CD14-positive monocyte (primary cell): ENCODE data around the gene SLC30A10. TPM values are rescaled to one million over a fixed set of nuclear protein-coding genes. Genes with fewer than 3 reads are reported as not detected.
"Not testable (repeated sequence)": the region's sequence is repeated elsewhere in the genome, so short reads cannot be mapped to it uniquely, and the experiment has no call there.

Experiments
- DNase-seq, 3 donors: peaks; one replicate each; pipeline ENCODE4 v3.0.0-alpha.2; 2011 to 2022
- H2AFZ ChIP-seq: 2 replicates; pipeline ENCODE4 v1.6.0; 2012; ENCODE audit warnings: mild to moderate bottlenecking, low read depth, low read length, inconsistent platforms; ENCODE audit not compliant: insufficient read depth, poor library complexity, severe bottlenecking
- H3K27ac ChIP-seq, 2 donors: 1 replicate in 1 of 2; 2 replicates in 1 of 2; pipeline ENCODE4 v1.5.1; 2012 to 2013; ENCODE audit warnings: low read length in 2 of 2, control low read depth in 1 of 2, inconsistent platforms in 1 of 2, low read depth in 1 of 2, mild to moderate bottlenecking in 1 of 2
- H3K27me3 ChIP-seq, 2 donors: one replicate each; pipeline versions ENCODE4 v1.6.0 to v1.6.1; 2011 to 2013; ENCODE audit warnings: low read length in 2 of 2; ENCODE audit not compliant: control insufficient read depth in 2 of 2, insufficient read depth in 2 of 2
- H3K36me3 ChIP-seq, 2 donors: replicated peaks in 1 of 2; 1 replicate in 1 of 2; 2 replicates in 1 of 2; pipeline versions ENCODE4 v1.5.1 to v1.6.1; 2012 to 2013; ENCODE audit warnings: low read length in 2 of 2, control low read depth in 1 of 2, inconsistent platforms in 1 of 2, mild to moderate bottlenecking in 1 of 2; ENCODE audit not compliant: insufficient read depth in 2 of 2, control insufficient read depth in 1 of 2
- H3K4me1 ChIP-seq, 2 donors: 1 replicate in 1 of 2; 2 replicates in 1 of 2; pipeline versions ENCODE4 v1.5.1 to v1.6.1; 2012 to 2013; ENCODE audit warnings: low read length in 2 of 2, control low read depth in 1 of 2, inconsistent platforms in 1 of 2, mild to moderate bottlenecking in 1 of 2, moderate library complexity in 1 of 2; ENCODE audit not compliant: insufficient read depth in 2 of 2, control insufficient read depth in 1 of 2
- H3K4me2 ChIP-seq: replicated peaks from 2 replicates; pipeline ENCODE3; 2012; ENCODE audit warnings: low read length, moderate library complexity, mild to moderate bottlenecking; ENCODE audit not compliant: poor library complexity, severe bottlenecking; ENCODE audit errors: extremely low read depth
- H3K4me3 ChIP-seq, 3 experiments: fragments of 200-600 bp in 1 of 3; sonication (generic) in 1 of 3; replicated peaks in 1 of 3; 1 replicate in 2 of 3; 2 replicates in 1 of 3; pipeline ENCODE4 v1.5.1; 2011 to 2013; ENCODE audit warnings: low read length in 3 of 3, mild to moderate bottlenecking in 3 of 3, control low read depth in 2 of 3, low read depth in 2 of 3, inconsistent platforms in 1 of 3, moderate library complexity in 1 of 3
- H3K79me2 ChIP-seq: 2 replicates; pipeline ENCODE4 v1.6.0; 2012; ENCODE audit warnings: mild to moderate bottlenecking, control low read depth, inconsistent platforms, low read length, moderate library complexity; ENCODE audit not compliant: insufficient read depth
- H3K9ac ChIP-seq: 2 replicates; pipeline ENCODE4 v1.6.0; 2017; ENCODE audit warnings: low read length, mild to moderate bottlenecking; ENCODE audit not compliant: insufficient read depth, poor library complexity, severe bottlenecking
- H3K9me3 ChIP-seq, 2 donors: replicated peaks in 1 of 2; 1 replicate in 1 of 2; 2 replicates in 1 of 2; pipeline versions ENCODE4 v1.5.1 to v1.6.1; 2012 to 2013; ENCODE audit warnings: low read length in 2 of 2, control low read depth in 1 of 2; ENCODE audit not compliant: control insufficient read depth in 1 of 2, insufficient read depth in 1 of 2
- H4K20me1 ChIP-seq: 2 replicates; pipeline ENCODE4 v1.6.0; 2012; ENCODE audit warnings: mild to moderate bottlenecking, low read length, control low read depth, moderate library complexity; ENCODE audit not compliant: insufficient read depth
- H3K27ac Mint-ChIP-seq, 7 donors: one replicate each; pipeline ENCODE4 v1.8.0; 2020; ENCODE audit warnings: mild to moderate bottlenecking in 7 of 7, mixed read lengths in 7 of 7, moderate library complexity in 6 of 7, inconsistent platforms in 2 of 7
- H3K27me3 Mint-ChIP-seq, 3 donors: one replicate each; pipeline ENCODE4 v1.8.0; 2021 to 2022; ENCODE audit warnings: low read depth in 3 of 3, mild to moderate bottlenecking in 3 of 3, mixed read lengths in 3 of 3, moderate library complexity in 3 of 3, inconsistent platforms in 1 of 3
- H3K36me3 Mint-ChIP-seq, 2 donors: one replicate each; pipeline ENCODE4 v1.8.0; 2020; ENCODE audit warnings: mixed read lengths in 2 of 2, inconsistent platforms in 1 of 2, mild to moderate bottlenecking in 1 of 2
- H3K4me1 Mint-ChIP-seq: one replicate; pipeline ENCODE4 v1.8.0; 2020; ENCODE audit warnings: mild to moderate bottlenecking, mixed read lengths
- H3K4me3 Mint-ChIP-seq, 2 donors: one replicate each; pipeline ENCODE4 v1.8.0; 2020; ENCODE audit warnings: mild to moderate bottlenecking in 2 of 2, mixed read lengths in 2 of 2, moderate library complexity in 1 of 2
- H3K9me3 Mint-ChIP-seq, 7 donors: one replicate each; pipeline ENCODE4 v1.8.0; 2020 to 2022; ENCODE audit warnings: mixed read lengths in 7 of 7, mild to moderate bottlenecking in 6 of 7, moderate library complexity in 6 of 7, inconsistent platforms in 2 of 7
- CTCF ChIP-seq: fragments of 200-600 bp; IDR thresholded peaks from one replicate; pipeline ENCODE4 v1.8.0; 2022; ENCODE audit warnings: antibody characterized with exemption, mild to moderate bottlenecking
- WGBS: methylation state at CpG from one replicate; pipeline ENCODE4 v1.1.5; 2013; ENCODE audit warnings: missing lambda C conversion rate; ENCODE audit not compliant: insufficient coverage; 5-methylcytosine and 5-hydroxymethylcytosine counted together
- intact Hi-C, 2 donors: fragments of 100-400 bp; cut with micrococcal nuclease; formaldehyde crosslinking; loops; one replicate each; pipeline versions ENCODE4 v1.15.0 to v1.15.1; 2023
- polyA plus RNA-seq, 3 donors: library from polyadenylated mRNA; depleted of rRNA in 1 of 3; unstranded in 2 of 3; stranded (reverse) in 1 of 3; fragments of 300-500 nt in 2 of 3; fragments of >200 nt in 1 of 3; fragmentation: Illumina TruSeq in 2 of 3; gene quantifications; 1 replicate in 2 of 3; 2 replicates in 1 of 3; pipeline ENCODE4 v1.2.3, GENCODE V29; 2012 to 2021
- small RNA-seq: library from RNA; depleted of rRNA; stranded (forward); fragments of <200 nt; gene quantifications from one replicate; pipeline ENCODE3, GENCODE V24; 2012; ENCODE audit warnings: low read depth; ENCODE audit not compliant: insufficient read length

Gene SLC30A10
- polyA plus RNA-seq, 3 donors = not detected

GRCh38 chr1:219871427-219872057 lies 56.8 kb downstream of the SLC30A10 start:
- H3K9ac ChIP-seq = no peak overlapping the region
- no peak overlapping the region for H3K4me2 ChIP-seq
- Mint-ChIP-seq H3K27ac (no peak overlapping the region), H3K4me3 (no peak overlapping the region), H3K36me3 (no peaks in the 10 kb centered on the region), H3K4me1 (no peaks in the 10 kb centered on the region), H3K27me3 (peaks cover 0 to 9% (median 6%) of the 10 kb centered on the region in 3 donors), H3K9me3 (peaks cover 0 to 3% (median 0%) of the 10 kb centered on the region in 7 donors)
- no peak overlapping the region for H2AFZ ChIP-seq
- no peaks in the 10 kb centered on the region for H3K27me3 ChIP-seq
- no peak overlapping the region for H3K4me3 ChIP-seq
- no peak for TF ChIP-seq CTCF
- H3K36me3 ChIP-seq = no peaks in the 10 kb centered on the region
- no peaks in the 10 kb centered on the region for H3K79me2 ChIP-seq
- WGBS = no CpG with 5 or more reads among the region's 3 CpGs
- intact Hi-C loops = no loop called here
- no peak for DNase-seq
- H3K9me3 ChIP-seq = no peaks in the 10 kb centered on the region
- no peaks in the 10 kb centered on the region for H3K4me1 ChIP-seq
- no peak overlapping the region for H3K27ac ChIP-seq
- H4K20me1 ChIP-seq = no peaks in the 10 kb centered on the region

- H3K4me1 ChIP-seq, H3K27ac ChIP-seq, H3K79me2 ChIP-seq, H3K36me3 Mint-ChIP-seq, H3K27ac Mint-ChIP-seq, DNase-seq, H3K27me3 ChIP-seq, H3K4me3 ChIP-seq, H3K4me3 Mint-ChIP-seq, H3K27me3 Mint-ChIP-seq, H3K4me2 ChIP-seq, H2AFZ ChIP-seq, H3K4me1 Mint-ChIP-seq, H3K9me3 ChIP-seq, intact Hi-C loops, H4K20me1 ChIP-seq, H3K9ac ChIP-seq, H3K36me3 ChIP-seq, H3K9me3 Mint-ChIP-seq: not testable (repeated sequence)
- no CpG with 5 or more reads among the region's 3 CpGs for WGBS
These were observed 59.7 kb downstream of the SLC30A10 start for GRCh38 chr1:219868615-219869014.

Small RNA genes lying within 50 kb of the gene (small RNA-seq; reads per million reads assigned to genes)
- gene RF00012 = not detected

Other genes with a start within 250 kb of the SLC30A10 start
- 10 to 100 TPM in 2 of 3 donors, 1 to 10 TPM in 1; 9.3 to 27.6 (median 21.1) TPM for gene EPRS1, start 117.9 kb upstream of the SLC30A10 start, polyA plus RNA-seq
- 10 to 100 TPM in 1 of 3 donors, 1 to 10 TPM in 2; 5.8 to 10.1 (median 9.8) TPM for gene BPNT1, start 161.2 kb upstream of the SLC30A10 start, polyA plus RNA-seq
- 10 to 100 TPM; 11.8 to 42.6 (median 36.8) TPM for gene IARS2, start 165.6 kb upstream of the SLC30A10 start, polyA plus RNA-seq